A673 (cell line): ENCODE measurements around the gene UQCRC1.

Experiments
- EZH2 ChIP-seq: fragments of 200-600 bp; sonication (generic); IDR thresholded peaks from 2 replicates; pipeline ENCODE4 v1.6.1; 2017; ENCODE audit warnings: borderline replicate concordance, low read depth, mild to moderate bottlenecking, mixed read lengths, antibody characterized with exemption, low read length; ENCODE audit not compliant: poor library complexity, severe bottlenecking
- TF ChIP-seq, protein P1 (sequence below): fragments of 300-800, 200-600 bp; sonication (generic); conservative IDR thresholded peaks from 2 replicates; pipeline ENCODE4 v1.5.1; 2017; ENCODE audit warnings: low read depth, mild to moderate bottlenecking, antibody characterized with exemption, low read length, moderate library complexity, mixed read lengths

DNA sequence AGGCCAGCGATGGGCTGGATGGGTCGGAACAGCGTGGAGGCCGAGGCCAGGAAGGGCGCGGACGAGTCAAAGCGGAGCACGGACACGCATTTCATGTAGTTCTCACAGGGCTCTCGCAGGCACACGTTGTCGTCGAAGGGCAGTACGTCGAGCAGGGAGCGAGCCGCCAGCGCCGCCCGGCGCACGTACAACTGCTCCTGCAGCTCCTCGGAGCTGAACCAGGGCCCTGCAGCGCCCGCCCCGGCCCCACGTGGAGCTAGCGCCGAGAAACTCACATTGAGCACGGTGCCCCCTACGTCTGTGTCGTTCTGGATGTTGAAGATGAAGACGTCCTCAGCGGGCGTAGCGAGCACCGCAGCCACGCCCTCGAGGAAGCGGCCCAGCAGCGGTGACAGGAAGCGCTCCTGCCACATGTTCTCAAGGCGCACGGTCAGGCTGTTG lies 47.4 kb upstream of the UQCRC1 start:
- TF ChIP-seq, protein P1, sequence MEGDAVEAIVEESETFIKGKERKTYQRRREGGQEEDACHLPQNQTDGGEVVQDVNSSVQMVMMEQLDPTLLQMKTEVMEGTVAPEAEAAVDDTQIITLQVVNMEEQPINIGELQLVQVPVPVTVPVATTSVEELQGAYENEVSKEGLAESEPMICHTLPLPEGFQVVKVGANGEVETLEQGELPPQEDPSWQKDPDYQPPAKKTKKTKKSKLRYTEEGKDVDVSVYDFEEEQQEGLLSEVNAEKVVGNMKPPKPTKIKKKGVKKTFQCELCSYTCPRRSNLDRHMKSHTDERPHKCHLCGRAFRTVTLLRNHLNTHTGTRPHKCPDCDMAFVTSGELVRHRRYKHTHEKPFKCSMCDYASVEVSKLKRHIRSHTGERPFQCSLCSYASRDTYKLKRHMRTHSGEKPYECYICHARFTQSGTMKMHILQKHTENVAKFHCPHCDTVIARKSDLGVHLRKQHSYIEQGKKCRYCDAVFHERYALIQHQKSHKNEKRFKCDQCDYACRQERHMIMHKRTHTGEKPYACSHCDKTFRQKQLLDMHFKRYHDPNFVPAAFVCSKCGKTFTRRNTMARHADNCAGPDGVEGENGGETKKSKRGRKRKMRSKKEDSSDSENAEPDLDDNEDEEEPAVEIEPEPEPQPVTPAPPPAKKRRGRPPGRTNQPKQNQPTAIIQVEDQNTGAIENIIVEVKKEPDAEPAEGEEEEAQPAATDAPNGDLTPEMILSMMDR: no peak
- no peak for TF ChIP-seq EZH2
